WERI-Rb-1 (cell line): Measurements from ENCODE around the gene BMP6.

Experiments used
- DNase-seq: peaks from one replicate; pipeline ENCODE4 v3.0.0-alpha.2; 2020
- H3K27ac ChIP-seq: fragments of 250-450 bp; sonication (Bioruptor Pico); 2 replicates; pipeline ENCODE4 v1.5.1; 2020; ENCODE audit warnings: mild to moderate bottlenecking, moderate library complexity
- H3K27me3 ChIP-seq: fragments of 250-450 bp; sonication (Bioruptor Pico); 2 replicates; pipeline ENCODE4 v1.5.1; 2021; ENCODE audit warnings: mild to moderate bottlenecking, low read depth, moderate library complexity; ENCODE audit not compliant: insufficient read depth, severe bottlenecking
- H3K36me3 ChIP-seq: fragments of 250-450 bp; sonication (Bioruptor Pico); 2 replicates; pipeline ENCODE4 v1.5.1; 2020; ENCODE audit warnings: mild to moderate bottlenecking, moderate library complexity
- H3K4me3 ChIP-seq: 2 replicates; pipeline ENCODE4 v1.5.1; 2011; ENCODE audit warnings: low read depth, mild to moderate bottlenecking, control low read depth, low read length
- H3K9me3 ChIP-seq: fragments of 250-450 bp; sonication (Bioruptor Pico); 2 replicates; pipeline ENCODE4 v1.5.1; 2021; ENCODE audit warnings: mild to moderate bottlenecking, moderate library complexity; ENCODE audit not compliant: severe bottlenecking
- TF ChIP-seq, protein P1 (sequence below): IDR thresholded peaks from 2 replicates; pipeline ENCODE4 v1.5.1; 2011; ENCODE audit warnings: low read depth, mild to moderate bottlenecking, control low read depth, inconsistent platforms, low read length

BMP6 gene

DNA sequence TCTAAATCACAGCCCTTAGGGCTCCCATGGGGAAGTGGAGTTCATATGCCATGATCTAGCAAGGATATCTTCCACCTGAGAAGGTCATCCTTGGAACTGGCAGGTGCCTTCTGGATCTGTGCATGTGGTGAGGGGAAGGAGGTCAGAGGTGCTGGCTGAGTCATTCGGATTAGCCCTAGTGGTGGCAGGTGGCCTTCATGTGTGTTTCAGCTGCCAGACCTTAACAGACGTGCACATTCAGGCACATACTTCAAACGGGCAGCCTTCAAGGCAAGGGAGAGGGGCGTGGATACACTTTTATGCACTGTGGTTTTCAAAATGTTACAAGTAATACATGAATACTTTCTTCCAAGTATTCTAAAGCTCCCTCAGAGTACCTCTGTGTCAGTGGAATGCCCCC is 51.2 kb downstream of the BMP6 start:
- DNase-seq: peak; percentile 55
- Histone ChIP-seq H3K36me3 (no peaks in the 10 kb centered on the region), H3K27me3 (peaks cover 49% of the 10 kb centered on the region), H3K27ac (no peak overlapping the region), H3K9me3 (no peaks in the 10 kb centered on the region), H3K4me3 (no peak overlapping the region)
- TF ChIP-seq, protein P1, sequence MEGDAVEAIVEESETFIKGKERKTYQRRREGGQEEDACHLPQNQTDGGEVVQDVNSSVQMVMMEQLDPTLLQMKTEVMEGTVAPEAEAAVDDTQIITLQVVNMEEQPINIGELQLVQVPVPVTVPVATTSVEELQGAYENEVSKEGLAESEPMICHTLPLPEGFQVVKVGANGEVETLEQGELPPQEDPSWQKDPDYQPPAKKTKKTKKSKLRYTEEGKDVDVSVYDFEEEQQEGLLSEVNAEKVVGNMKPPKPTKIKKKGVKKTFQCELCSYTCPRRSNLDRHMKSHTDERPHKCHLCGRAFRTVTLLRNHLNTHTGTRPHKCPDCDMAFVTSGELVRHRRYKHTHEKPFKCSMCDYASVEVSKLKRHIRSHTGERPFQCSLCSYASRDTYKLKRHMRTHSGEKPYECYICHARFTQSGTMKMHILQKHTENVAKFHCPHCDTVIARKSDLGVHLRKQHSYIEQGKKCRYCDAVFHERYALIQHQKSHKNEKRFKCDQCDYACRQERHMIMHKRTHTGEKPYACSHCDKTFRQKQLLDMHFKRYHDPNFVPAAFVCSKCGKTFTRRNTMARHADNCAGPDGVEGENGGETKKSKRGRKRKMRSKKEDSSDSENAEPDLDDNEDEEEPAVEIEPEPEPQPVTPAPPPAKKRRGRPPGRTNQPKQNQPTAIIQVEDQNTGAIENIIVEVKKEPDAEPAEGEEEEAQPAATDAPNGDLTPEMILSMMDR: peak; percentile 33; the same call in 1 of the 2 replicates

DNA sequence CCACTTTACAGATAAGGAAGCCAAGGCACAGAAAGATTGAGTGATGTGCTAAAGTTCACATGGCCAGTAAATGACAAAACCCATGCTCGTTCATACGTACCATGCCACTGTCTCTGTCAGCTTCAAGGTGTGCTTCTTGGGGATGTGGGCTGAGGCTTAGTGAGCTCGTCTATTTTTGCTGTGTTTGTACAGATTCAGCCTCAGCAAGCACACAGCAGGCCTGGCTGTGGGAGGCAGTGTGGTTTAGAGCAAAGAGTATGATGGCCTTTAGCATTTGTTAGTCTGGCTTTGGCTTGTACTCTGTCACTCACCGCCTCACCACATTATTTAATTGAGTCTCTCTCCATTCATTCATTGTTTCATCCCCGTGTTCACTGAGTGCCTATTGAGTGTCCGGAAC is 55.3 kb downstream of the BMP6 start:
- TF ChIP-seq, protein P1: no peak
- no peak for DNase-seq

GRCh38 chr6:7784248-7784647 is 58.3 kb downstream of the BMP6 start:
- TF ChIP-seq, protein P1: no peak
- H3K27me3 ChIP-seq: peaks cover 36% of the 10 kb centered on the region
- no peak for DNase-seq
- H3K36me3 ChIP-seq: no peaks in the 10 kb centered on the region
- H3K4me3 ChIP-seq: no peak overlapping the region
- no peak overlapping the region for H3K27ac ChIP-seq
- no peaks in the 10 kb centered on the region for H3K9me3 ChIP-seq

More for the DNA sequence above, 55.3 kb downstream of the BMP6 start:
- Histone ChIP-seq H3K27ac (no peak overlapping the region), H3K27me3 (peaks cover 36% of the 10 kb centered on the region), H3K36me3 (no peaks in the 10 kb centered on the region), H3K9me3 (no peaks in the 10 kb centered on the region), H3K4me3 (no peak overlapping the region)

GRCh38 chr6:7784706-7785105 is 58.8 kb downstream of the BMP6 start:
- no peak overlapping the region for H3K4me3 ChIP-seq
- H3K9me3 ChIP-seq: no peaks in the 10 kb centered on the region
- H3K27me3 ChIP-seq: peaks cover 38% of the 10 kb centered on the region
- TF ChIP-seq, protein P1: no peak
- no peak for DNase-seq
- H3K27ac ChIP-seq: no peak overlapping the region
- H3K36me3 ChIP-seq: no peaks in the 10 kb centered on the region

DNA sequence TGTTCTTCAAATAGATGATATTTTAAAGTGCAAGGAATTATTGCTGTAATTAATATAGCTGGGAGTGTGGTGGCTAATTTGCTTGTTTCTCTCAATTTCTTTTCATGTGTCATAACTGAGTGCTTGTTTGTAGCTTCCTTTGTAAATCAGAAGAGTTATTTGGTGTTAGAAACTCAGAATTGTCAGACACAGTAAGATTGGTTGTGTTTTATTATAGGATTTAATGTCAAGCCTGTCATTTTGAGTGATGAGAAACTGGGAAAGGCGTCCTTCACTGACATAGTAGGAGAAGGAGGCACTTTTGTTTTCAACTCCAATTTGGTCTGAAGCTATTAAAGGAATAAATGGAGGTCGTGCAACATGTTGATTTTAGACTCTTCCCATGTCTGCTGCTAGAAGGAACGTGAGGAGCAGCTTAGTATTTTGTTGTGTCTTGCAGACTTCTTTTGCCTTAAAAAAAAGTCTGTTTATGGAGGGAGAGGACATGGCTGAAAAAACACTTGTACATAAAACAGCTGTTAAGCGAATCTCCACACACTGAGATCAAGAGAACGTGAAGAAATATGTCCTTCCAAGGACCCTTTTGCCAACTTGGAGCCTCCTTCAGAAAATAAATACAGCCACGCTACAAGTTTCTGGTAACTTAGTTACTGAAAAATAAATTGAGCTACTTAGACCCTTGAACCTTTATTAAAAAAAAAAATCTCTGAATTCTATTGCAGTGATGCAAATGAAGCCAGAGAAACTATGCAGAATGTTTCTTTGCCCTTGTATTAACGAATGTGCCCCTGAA is 59.5 kb downstream of the BMP6 start:
- DNase-seq: no peak
- H3K4me3 ChIP-seq: no peak overlapping the region

More for the DNA sequence above, 59.5 kb downstream of the BMP6 start:
- Histone ChIP-seq H3K27me3 (peaks cover 38% of the 10 kb centered on the region), H3K27ac (no peak overlapping the region), H3K36me3 (no peaks in the 10 kb centered on the region), H3K9me3 (no peaks in the 10 kb centered on the region)
- TF ChIP-seq, protein P1: no peak
